Measurements from ENCODE around the gene SELENOI. TPM values are rescaled to one million over a fixed set of nuclear protein-coding genes. Genes with fewer than 3 reads are reported as not detected.

SELENOI gene
- total and polyA plus RNA-seq, 10 of the 15 experiments (the other 5 are each of a cell fraction or from before 2014, with no cell fraction given) = 5.2 to 31.4 (median 17.4) TPM

GRCh38 chr2:26364669-26365068 is 18.7 kb downstream of the SELENOI start:
- H3K9ac ChIP-seq (ENCODE audit: control insufficient read depth, insufficient read depth, low read length) = no peak overlapping the region
- in situ Hi-C loops (cut with MboI) (no loop called here), intact Hi-C loops (cut with micrococcal nuclease; ENCODE audit: unreplicated experiment) (no loop called here)
- DNase-seq (ENCODE audit: low read depth, low spot score) (no peak), ATAC-seq (no peak), FAIRE-seq (no peak)
- no peaks in the 10 kb centered on the region for H4K20me1 ChIP-seq (ENCODE audit: control insufficient read depth, insufficient read depth)
- no peak overlapping the region for H3K4me3 ChIP-seq
- RAD21 ChIA-PET (ENCODE audit: unreplicated experiment) = no interaction called here
- no peak overlapping the region for H2AFZ ChIP-seq (ENCODE audit: control insufficient read depth, low read depth, low read length)
- SMC1A ChIA-PET (ENCODE audit: uncharacterized antibody, unreplicated experiment) = interaction anchor here (1.3 to 2.7 kb wide), 2 partner anchors 9 to 18 kb away, joined by 3 to 6 read pairs; partner anchors contain the start of gene ADGRF3
- H3K79me2 ChIP-seq (ENCODE audit: control insufficient read depth, insufficient read depth, low read length) = peaks cover 24% of the 10 kb centered on the region
- no TSS peak for BruUV-seq (replicated peaks)
- CTCF ChIA-PET = no interaction called here
- H3K36me3 ChIP-seq (ENCODE audit: control insufficient read depth in 2 of 2, insufficient read depth in 2 of 2, low read length in 1 of 2) = peaks cover 0 to 17% of the 10 kb centered on the region in 2 experiments; a peak in 2 of 4 replicates
- no peaks in the 10 kb centered on the region for H3K9me3 ChIP-seq (replicated peaks; ENCODE audit: control insufficient read depth, insufficient read depth, low read length)
- H3K4me2 ChIP-seq (ENCODE audit: control insufficient read depth, insufficient read depth) = no peak overlapping the region
- no peak for TF ChIP-seq RUNX3 (IDR thresholded peaks at IDR 0.05; ENCODE audit: low read length)
- no peak for TF ChIP-seq SREBF1 (IDR thresholded peaks at IDR 0.05; ENCODE audit: low read length)
- TF ChIP-seq E2F4 (IDR thresholded peaks at IDR 0.05; ENCODE audit: low read depth, low read length) = no peak
- TF ChIP-seq EED (IDR thresholded peaks at IDR 0.05; ENCODE audit: low read depth) = no peak
- no peak for TF ChIP-seq RAD51 (IDR thresholded peaks at IDR 0.05)
- no peak for TF ChIP-seq CHD2 (IDR thresholded peaks at IDR 0.05; ENCODE audit: borderline replicate concordance, low read depth, low read length)
- no peak for TF ChIP-seq NKRF (conservative IDR thresholded peaks at IDR 0.05)
- TF ChIP-seq PML (IDR thresholded peaks at IDR 0.05; ENCODE audit: low read length) = no peak
- TF ChIP-seq TBL1XR1 (IDR thresholded peaks at IDR 0.05; ENCODE audit: low read depth, low read length) = no peak
- TF ChIP-seq FOXM1 (IDR thresholded peaks at IDR 0.05; ENCODE audit: low read depth, low read length) = no peak
- TF ChIP-seq ZNF622 (IDR thresholded peaks at IDR 0.05) = no peak
- TF ChIP-seq PKNOX1 (IDR thresholded peaks at IDR 0.05) = no peak
- no peak for TF ChIP-seq CBX3 (IDR thresholded peaks at IDR 0.05; ENCODE audit: borderline replicate concordance, low read depth)
- TF ChIP-seq MXI1 (IDR thresholded peaks at IDR 0.05; ENCODE audit: low read depth, low read length) = no peak
- no peak for TF ChIP-seq BCL11A (IDR thresholded peaks at IDR 0.05; ENCODE audit: low read depth, low read length)
- TF ChIP-seq WRNIP1 (IDR thresholded peaks at IDR 0.05; ENCODE audit: borderline replicate concordance, low read depth, low read length) = no peak
- POLR2A ChIA-PET = interaction anchor here (0.7 kb wide), 1 partner anchor 18 kb away, joined by 3 read pairs; no protein-coding TSS in a partner anchor
- 100% methylated on average over 4 of the region's 4 CpGs for WGBS (ENCODE audit: insufficient coverage, insufficient replicate concordance, low lambda C conversion rate, missing lambda C conversion rate)
- H3K4me1 ChIP-seq (ENCODE audit: control insufficient read depth, insufficient read depth, low read length) = no peaks in the 10 kb centered on the region
- no peak overlapping the region for H3K27ac ChIP-seq (ENCODE audit: control insufficient read depth, insufficient read depth)
- H3K27me3 ChIP-seq (replicated peaks in 1 of 2; ENCODE audit: control insufficient read depth in 2 of 2, insufficient read depth in 2 of 2, low read length in 1 of 2) = no peaks in the 10 kb centered on the region
